LoVo (cell line): ENCODE results near the gene NKPD1.
A peak's percentile ranks its signal among the peaks of the same experiment; 100 is the strongest.

Experiments used
- DNase-seq: peaks from one replicate; pipeline ENCODE4 v3.0.0-alpha.2; 2016; ENCODE audit warnings: low spot score

The NKPD1 gene

GRCh38 chr19:45117671-45118070 is 43.1 kb downstream of the NKPD1 start:
- DNase-seq, result no peak

GRCh38 chr19:45117167-45117594 is 43.6 kb downstream of the NKPD1 start:
- DNase-seq, result no peak

- DNase-seq, result no peak
Observed at GRCh38 chr19:45115809-45116615, 44.8 kb downstream of the NKPD1 start.

GRCh38 chr19:45114116-45114515 is 46.7 kb downstream of the NKPD1 start:
- DNase-seq, result no peak

GRCh38 chr19:45113628-45114027 is 47.2 kb downstream of the NKPD1 start:
- DNase-seq, result peak; percentile 37

GRCh38 chr19:45112111-45112827 is 48.5 kb downstream of the NKPD1 start:
- DNase-seq, result no peak
